Ascending aorta (tissue), 2 donors: ENCODE measurements around the gene PLA2G2A. TPM values are rescaled to one million over a fixed set of nuclear protein-coding genes. Genes with fewer than 3 reads are reported as not detected.

Experiments
- DNase-seq, 2 donors: peaks; one replicate each; pipeline ENCODE4 v3.0.0-alpha.2; 2019; ENCODE audit warnings: low spot score in 2 of 2
- H3K27ac ChIP-seq, 2 donors: fragments of 200-600 bp; sonication (generic); one replicate each; pipeline ENCODE4 v1.5.1; 2016 to 2017; ENCODE audit warnings: mild to moderate bottlenecking in 1 of 2
- H3K27me3 ChIP-seq: fragments of 200-600 bp; sonication (generic); one replicate; pipeline ENCODE4 v1.5.1; 2017
- H3K36me3 ChIP-seq, 2 donors: fragments of 200-600 bp; sonication (generic); one replicate each; pipeline ENCODE4 v1.5.1; 2016
- H3K4me1 ChIP-seq, 2 donors: fragments of 200-600 bp; sonication (generic); one replicate each; pipeline ENCODE4 v1.5.1; 2016 to 2017; ENCODE audit warnings: mild to moderate bottlenecking in 1 of 2
- H3K4me3 ChIP-seq, 2 donors: fragments of 200-600 bp; sonication (generic); one replicate each; pipeline ENCODE4 v1.5.1; 2016 to 2017; ENCODE audit warnings: mild to moderate bottlenecking in 1 of 2
- H3K9me3 ChIP-seq, 2 donors: fragments of 200-600 bp; sonication (generic); one replicate each; pipeline ENCODE4 v1.5.1; 2016
- CTCF ChIP-seq, 3 experiments: fragments of 200-600 bp in 2 of 3; fragments of 450-650 bp in 1 of 3; sonication (generic) in 2 of 3; IDR thresholded peaks; one replicate each; pipeline ENCODE4 v1.5.1; 2016 to 2019; ENCODE audit warnings: antibody characterized with exemption in 3 of 3, mild to moderate bottlenecking in 1 of 3, moderate library complexity in 1 of 3
- intact Hi-C: fragments of 100-400 bp; cut with DNase I; formaldehyde crosslinking; loops from one replicate; pipeline ENCODE4 v1.15.1; 2023
- total RNA-seq: library from RNA; depleted of rRNA; stranded (reverse); fragments of >200 nt; gene quantifications from one replicate; pipeline ENCODE4 v1.1.0, GENCODE V29; 2016

Gene PLA2G2A
- total RNA-seq, 1 donor from 2014 or later: 761 TPM

GRCh38 chr1:19976317-19977003, 3.0 kb downstream of the PLA2G2A start:
- DNase-seq: no peak
- intact Hi-C loops: no loop called here
- Histone ChIP-seq H3K4me3 (no peak overlapping the region), H3K27me3 (no peaks in the 10 kb centered on the region), H3K4me1 (no peaks in the 10 kb centered on the region), H3K9me3 (no peaks in the 10 kb centered on the region), H3K36me3 (no peaks in the 10 kb centered on the region), H3K27ac (no peak overlapping the region)
- TF ChIP-seq CTCF (IDR thresholded peaks at IDR 0.05): no peak

GRCh38 chr1:19975423-19976193, 3.8 kb downstream of the PLA2G2A start:
- Histone ChIP-seq H3K4me1 (no peaks in the 10 kb centered on the region), H3K27ac (no peak overlapping the region), H3K4me3 (no peak overlapping the region), H3K9me3 (no peaks in the 10 kb centered on the region), H3K36me3 (no peaks in the 10 kb centered on the region), H3K27me3 (no peaks in the 10 kb centered on the region)
- intact Hi-C loops: loop anchor here (1.0 kb wide), 1 partner anchor 177 kb away; no protein-coding TSS in a partner anchor
- no peak for DNase-seq
- no peak for TF ChIP-seq CTCF (IDR thresholded peaks at IDR 0.05)

- Histone ChIP-seq H3K9me3 (no peaks in the 10 kb centered on the region), H3K4me3 (no peak overlapping the region), H3K4me1 (no peaks in the 10 kb centered on the region), H3K27me3 (no peaks in the 10 kb centered on the region), H3K27ac (no peak overlapping the region), H3K36me3 (no peaks in the 10 kb centered on the region)
- peak; percentile 33 to 50 (median 45) for TF ChIP-seq CTCF (IDR thresholded peaks at IDR 0.05)
- intact Hi-C loops: loop anchor here (1.0 kb wide), 1 partner anchor 177 kb away; no protein-coding TSS in a partner anchor
- DNase-seq: no peak
Measured at GRCh38 chr1:19974822-19975416, 4.5 kb downstream of the PLA2G2A start.

- DNase-seq: no peak
- TF ChIP-seq CTCF (IDR thresholded peaks at IDR 0.05): no peak
- H3K4me1 ChIP-seq: no peaks in the 10 kb centered on the region
- no peak overlapping the region for H3K27ac ChIP-seq
- no peaks in the 10 kb centered on the region for H3K9me3 ChIP-seq
- H3K36me3 ChIP-seq: no peaks in the 10 kb centered on the region
- H3K27me3 ChIP-seq: no peaks in the 10 kb centered on the region
- no peak overlapping the region for H3K4me3 ChIP-seq
- intact Hi-C loops: no loop called here
Measured at GRCh38 chr1:19973616-19974015, 5.8 kb downstream of the PLA2G2A start.

GRCh38 chr1:19971664-19972063, 7.8 kb downstream of the PLA2G2A start:
- no peak for TF ChIP-seq CTCF (IDR thresholded peaks at IDR 0.05)
- no peak overlapping the region for H3K4me3 ChIP-seq
- no peak for DNase-seq
- no peaks in the 10 kb centered on the region for H3K9me3 ChIP-seq
- H3K36me3 ChIP-seq: no peaks in the 10 kb centered on the region
- H3K27ac ChIP-seq: no peak overlapping the region
- H3K27me3 ChIP-seq: no peaks in the 10 kb centered on the region
- intact Hi-C loops: no loop called here
- no peaks in the 10 kb centered on the region for H3K4me1 ChIP-seq
